K562 (cell line): Measurements from ENCODE around the gene TP53I3.

Experiments
- BHLHE40 ChIP-seq: IDR thresholded peaks from 2 replicates; pipeline ENCODE4 v1.6.1; 2011; ENCODE audit warnings: low read length, improper control_type of control experiment
- CTCF ChIP-seq, 3 experiments: IDR thresholded peaks in 2 of 3; conservative IDR thresholded peaks in 1 of 3; 2 replicates each; pipeline ENCODE4 v1.5.1; 2011 to 2012; ENCODE audit warnings: low read length in 3 of 3, mild to moderate bottlenecking in 3 of 3, control low read depth in 2 of 3, improper control_type of control experiment in 1 of 3, inconsistent platforms in 1 of 3, low read depth in 1 of 3, mixed read lengths in 1 of 3, moderate library complexity in 1 of 3; ENCODE audit not compliant: insufficient read depth in 2 of 3
- ELF4 ChIP-seq: fragments of 450-650 bp; formaldehyde crosslinking; IDR thresholded peaks from 2 replicates; pipeline ENCODE4 v1.4.0; 2022; ENCODE audit warnings: missing genetic modification characterization
- EZH2 ChIP-seq: IDR thresholded peaks from 2 replicates; pipeline ENCODE4 v1.6.1; 2012; ENCODE audit warnings: low read depth, mild to moderate bottlenecking, inconsistent platforms, low read length, borderline replicate concordance
- JUND ChIP-seq, 2 experiments: IDR thresholded peaks; 2 replicates in 1 of 2; 3 replicates in 1 of 2; pipeline ENCODE4 v1.6.1; 2011; ENCODE audit warnings: borderline replicate concordance in 2 of 2, low read depth in 2 of 2, low read length in 2 of 2, improper control_type of control experiment in 1 of 2, missing biosample characterization in 1 of 2, missing genetic modification characterization in 1 of 2, missing genetic modification reagents in 1 of 2
- KLF1 ChIP-seq: fragments of 450-650 bp; IDR thresholded peaks from 2 replicates; pipeline ENCODE4 v1.6.1; 2016; ENCODE audit warnings: missing genetic modification characterization, missing compliant biosample characterization
- TAF1 ChIP-seq: IDR thresholded peaks from 2 replicates; pipeline ENCODE4 v1.6.1; 2011; ENCODE audit warnings: mild to moderate bottlenecking, low read length, moderate library complexity; ENCODE audit not compliant: insufficient read depth, control insufficient read depth, severe bottlenecking; ENCODE audit errors: extremely low read depth
- ZBTB17 ChIP-seq: fragments of 450-650 bp; formaldehyde crosslinking; IDR thresholded peaks from 2 replicates; pipeline ENCODE4 v1.4.0; 2020; ENCODE audit warnings: mild to moderate bottlenecking
- ZNF224 ChIP-seq: sonication (generic); formaldehyde crosslinking; IDR thresholded peaks from 2 replicates; pipeline ENCODE4 v1.8.0; 2022; ENCODE audit warnings: mild to moderate bottlenecking, missing genetic modification reagents
- TF ChIP-seq, protein P1 (sequence below): fragments of 250-450 bp; sonication (Bioruptor Pico); IDR thresholded peaks from 2 replicates; pipeline ENCODE4 v1.8.0; 2022; ENCODE audit warnings: inconsistent platforms
- TF ChIP-seq, protein P2 (sequence below): sonication (generic); formaldehyde crosslinking; IDR thresholded peaks from 2 replicates; pipeline ENCODE4 v1.8.0; 2022; ENCODE audit warnings: missing genetic modification reagents, mild to moderate bottlenecking, moderate library complexity, borderline replicate concordance
- TF ChIP-seq, protein P3 (sequence below): fragments of 250-450 bp; sonication (Bioruptor Pico); IDR thresholded peaks from 2 replicates; pipeline ENCODE4 v1.8.0; 2022; ENCODE audit warnings: moderate library complexity, mild to moderate bottlenecking, inconsistent platforms

DNA sequence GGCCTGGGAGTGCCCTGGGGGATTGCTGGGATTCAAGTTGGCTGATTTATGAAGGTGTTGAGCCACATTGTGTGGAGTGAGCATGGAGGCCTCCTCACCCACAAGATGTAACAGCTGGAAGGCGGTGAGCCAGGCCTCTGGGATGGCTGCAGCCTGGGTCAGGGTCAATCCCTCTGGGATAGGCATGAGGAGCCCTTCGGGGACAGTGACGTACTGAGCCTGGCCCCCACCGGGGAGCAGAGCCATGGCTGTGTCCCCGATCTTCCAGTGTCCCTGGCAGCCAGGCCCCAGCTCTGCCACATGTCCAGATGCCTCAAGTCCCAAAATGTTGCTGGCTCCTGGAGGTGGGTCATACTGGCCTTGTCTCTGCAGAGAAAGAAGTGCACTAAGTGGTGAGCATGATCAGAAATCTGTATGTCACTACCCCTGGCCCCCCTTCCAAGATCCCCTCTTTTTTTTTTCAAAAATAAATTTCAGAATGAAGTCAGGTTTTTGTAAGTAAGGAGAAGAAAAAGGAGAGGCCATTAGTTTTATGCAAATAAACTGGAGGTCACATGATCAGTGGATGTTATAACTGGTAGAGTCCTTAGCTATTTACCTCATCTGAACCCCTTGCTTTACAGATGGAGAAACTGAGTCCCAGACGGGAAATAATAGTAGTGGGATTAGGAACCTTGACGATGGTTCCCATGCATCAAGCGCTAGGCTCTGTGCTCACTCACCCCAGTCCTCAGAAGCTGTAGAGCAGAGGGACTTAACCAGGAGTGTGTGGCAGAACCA, 1.7 kb downstream of the TP53I3 start:
- TF ChIP-seq ZBTB17 (CRISPR knock-in tag) = no peak
- TF ChIP-seq, protein P1, sequence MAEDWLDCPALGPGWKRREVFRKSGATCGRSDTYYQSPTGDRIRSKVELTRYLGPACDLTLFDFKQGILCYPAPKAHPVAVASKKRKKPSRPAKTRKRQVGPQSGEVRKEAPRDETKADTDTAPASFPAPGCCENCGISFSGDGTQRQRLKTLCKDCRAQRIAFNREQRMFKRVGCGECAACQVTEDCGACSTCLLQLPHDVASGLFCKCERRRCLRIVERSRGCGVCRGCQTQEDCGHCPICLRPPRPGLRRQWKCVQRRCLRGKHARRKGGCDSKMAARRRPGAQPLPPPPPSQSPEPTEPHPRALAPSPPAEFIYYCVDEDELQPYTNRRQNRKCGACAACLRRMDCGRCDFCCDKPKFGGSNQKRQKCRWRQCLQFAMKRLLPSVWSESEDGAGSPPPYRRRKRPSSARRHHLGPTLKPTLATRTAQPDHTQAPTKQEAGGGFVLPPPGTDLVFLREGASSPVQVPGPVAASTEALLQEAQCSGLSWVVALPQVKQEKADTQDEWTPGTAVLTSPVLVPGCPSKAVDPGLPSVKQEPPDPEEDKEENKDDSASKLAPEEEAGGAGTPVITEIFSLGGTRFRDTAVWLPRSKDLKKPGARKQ = no peak
- TF ChIP-seq KLF1 (tag) = no peak
- no peak for TF ChIP-seq TAF1
- TF ChIP-seq, protein P2, sequence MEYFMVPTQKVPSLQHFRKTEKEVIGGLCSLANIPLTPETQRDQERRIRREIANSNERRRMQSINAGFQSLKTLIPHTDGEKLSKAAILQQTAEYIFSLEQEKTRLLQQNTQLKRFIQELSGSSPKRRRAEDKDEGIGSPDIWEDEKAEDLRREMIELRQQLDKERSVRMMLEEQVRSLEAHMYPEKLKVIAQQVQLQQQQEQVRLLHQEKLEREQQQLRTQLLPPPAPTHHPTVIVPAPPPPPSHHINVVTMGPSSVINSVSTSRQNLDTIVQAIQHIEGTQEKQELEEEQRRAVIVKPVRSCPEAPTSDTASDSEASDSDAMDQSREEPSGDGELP (CRISPR knock-in tag) = no peak
- TF ChIP-seq CTCF (IDR thresholded peaks at IDR 0.05 in 2 of 3, conservative IDR thresholded peaks at IDR 0.05 in 1 of 3; ENCODE audit: insufficient read depth in 2 of 3, low read depth in 1 of 3, low read length in 3 of 3) = no peak
- no peak for TF ChIP-seq ZNF224 (CRISPR knock-in tag)
- TF ChIP-seq, protein P3, sequence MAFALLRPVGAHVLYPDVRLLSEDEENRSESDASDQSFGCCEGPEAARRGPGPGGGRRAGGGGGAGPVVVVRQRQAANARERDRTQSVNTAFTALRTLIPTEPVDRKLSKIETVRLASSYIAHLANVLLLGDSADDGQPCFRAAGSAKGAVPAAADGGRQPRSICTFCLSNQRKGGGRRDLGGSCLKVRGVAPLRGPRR (CRISPR knock-in tag) = no peak
- TF ChIP-seq ELF4 (CRISPR knock-in tag) = no peak
- no peak for TF ChIP-seq EZH2
- no peak for TF ChIP-seq JUND (IDR thresholded peaks at IDR 0.05; ENCODE audit: borderline replicate concordance, low read depth, low read length)
- no peak for TF ChIP-seq JUND (tag; IDR thresholded peaks at IDR 0.05; ENCODE audit: borderline replicate concordance, low read depth, low read length)
- no peak for TF ChIP-seq BHLHE40
